ENCODE results near the gene ABCA2.
"Not testable (repeated sequence)": the region's sequence is repeated elsewhere in the genome, so short reads cannot be mapped to it uniquely, and the experiment has no call there.

The ABCA2 gene

DNA sequence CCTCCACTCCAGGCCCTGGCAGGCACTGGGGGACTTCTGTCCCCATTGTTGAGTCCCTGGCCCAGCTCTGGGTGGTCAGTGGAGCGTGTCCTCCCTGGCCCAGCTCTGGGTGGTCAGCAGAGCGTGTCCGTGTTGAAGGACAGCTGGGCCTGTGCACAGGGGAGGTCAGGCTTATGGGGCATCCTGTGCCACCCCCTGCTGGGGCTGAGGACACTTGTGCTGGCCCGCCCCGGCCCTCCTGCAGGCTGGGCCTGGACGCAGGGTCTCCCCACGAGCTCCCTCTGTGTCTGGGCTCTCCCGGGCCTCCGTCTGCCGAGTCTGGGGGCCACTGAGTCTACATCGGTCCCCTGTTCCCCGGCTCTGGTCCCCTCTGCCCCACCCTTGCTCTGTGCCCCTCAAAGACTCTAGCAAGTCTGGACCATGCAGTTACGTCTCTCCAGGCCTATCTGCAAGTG, 20.2 kb downstream of the ABCA2 start:
- TF ChIP-seq, protein P1, sequence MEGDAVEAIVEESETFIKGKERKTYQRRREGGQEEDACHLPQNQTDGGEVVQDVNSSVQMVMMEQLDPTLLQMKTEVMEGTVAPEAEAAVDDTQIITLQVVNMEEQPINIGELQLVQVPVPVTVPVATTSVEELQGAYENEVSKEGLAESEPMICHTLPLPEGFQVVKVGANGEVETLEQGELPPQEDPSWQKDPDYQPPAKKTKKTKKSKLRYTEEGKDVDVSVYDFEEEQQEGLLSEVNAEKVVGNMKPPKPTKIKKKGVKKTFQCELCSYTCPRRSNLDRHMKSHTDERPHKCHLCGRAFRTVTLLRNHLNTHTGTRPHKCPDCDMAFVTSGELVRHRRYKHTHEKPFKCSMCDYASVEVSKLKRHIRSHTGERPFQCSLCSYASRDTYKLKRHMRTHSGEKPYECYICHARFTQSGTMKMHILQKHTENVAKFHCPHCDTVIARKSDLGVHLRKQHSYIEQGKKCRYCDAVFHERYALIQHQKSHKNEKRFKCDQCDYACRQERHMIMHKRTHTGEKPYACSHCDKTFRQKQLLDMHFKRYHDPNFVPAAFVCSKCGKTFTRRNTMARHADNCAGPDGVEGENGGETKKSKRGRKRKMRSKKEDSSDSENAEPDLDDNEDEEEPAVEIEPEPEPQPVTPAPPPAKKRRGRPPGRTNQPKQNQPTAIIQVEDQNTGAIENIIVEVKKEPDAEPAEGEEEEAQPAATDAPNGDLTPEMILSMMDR (IDR thresholded peaks at IDR 0.05; ENCODE audit: low read depth, low read length, missing control alignments): no peak
- in situ Hi-C loops (cut with HindIII; ENCODE audit: low sequenced_read_pairs): no loop called here
- DNase-seq (ENCODE audit: low read depth): no peak
- H3K4me3 ChIP-seq (ENCODE audit: low read depth, low read length): no peak overlapping the region

DNA sequence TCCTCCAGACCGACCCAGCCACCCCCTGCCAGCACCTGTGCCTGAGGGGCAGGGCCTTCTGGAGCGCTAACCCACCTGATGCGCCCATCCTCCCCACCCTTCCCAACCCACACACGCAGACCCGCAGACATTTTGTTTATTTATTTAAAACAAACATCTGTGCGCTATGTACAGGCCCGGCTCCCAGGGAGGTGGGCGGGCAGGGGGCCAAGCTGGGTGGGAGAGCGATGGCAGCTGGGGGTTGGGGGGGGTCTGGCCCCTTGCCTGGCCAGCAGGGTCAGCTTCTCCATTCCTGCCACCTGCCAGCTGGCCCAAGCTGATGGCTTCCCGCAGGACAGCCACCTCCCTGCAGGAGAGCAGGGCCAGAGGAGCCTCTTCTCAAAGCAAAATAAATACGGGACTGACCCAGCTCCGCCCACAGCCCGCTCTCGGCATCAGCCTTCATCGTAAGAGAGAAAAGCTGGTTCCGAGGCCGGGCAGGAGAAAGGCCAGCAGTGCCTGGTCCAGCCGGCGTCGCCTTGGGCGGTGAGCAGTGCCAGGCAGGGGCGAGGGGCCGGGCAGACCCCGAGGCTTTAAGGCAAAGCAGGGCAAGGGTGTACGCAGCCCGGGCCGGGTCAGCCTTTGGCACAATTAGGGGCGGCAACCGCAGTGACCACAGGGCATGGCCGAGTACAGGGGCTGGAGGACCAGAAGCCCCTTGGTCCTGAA, 20.8 kb downstream of the ABCA2 start:
- in situ Hi-C loops (cut with HindIII; ENCODE audit: low sequenced_read_pairs): no loop called here
- DNase-seq (ENCODE audit: low read depth): no peak
- no peak overlapping the region for H3K4me3 ChIP-seq (ENCODE audit: low read depth, low read length)
- TF ChIP-seq, protein P1 (IDR thresholded peaks at IDR 0.05; ENCODE audit: low read depth, low read length, missing control alignments): no peak

- H3K4me3 ChIP-seq (ENCODE audit: low read depth, low read length): no peak overlapping the region
- TF ChIP-seq, protein P1 (IDR thresholded peaks at IDR 0.05; ENCODE audit: low read depth, low read length, missing control alignments): no peak
- no peak for DNase-seq (ENCODE audit: low read depth)
- in situ Hi-C loops (cut with HindIII; ENCODE audit: low sequenced_read_pairs): no loop called here
Measured at GRCh38 chr9:137006116-137007003, 21.7 kb downstream of the ABCA2 start.

- in situ Hi-C loops (cut with HindIII; ENCODE audit: low sequenced_read_pairs); DNase-seq (ENCODE audit: low read depth); H3K4me3 ChIP-seq (ENCODE audit: low read depth, low read length): not testable (repeated sequence)
- TF ChIP-seq, protein P1 (IDR thresholded peaks at IDR 0.05; ENCODE audit: low read depth, low read length, missing control alignments): peak; percentile 39
Measured at GRCh38 chr9:137004285-137004684, 23.8 kb downstream of the ABCA2 start.

DNA sequence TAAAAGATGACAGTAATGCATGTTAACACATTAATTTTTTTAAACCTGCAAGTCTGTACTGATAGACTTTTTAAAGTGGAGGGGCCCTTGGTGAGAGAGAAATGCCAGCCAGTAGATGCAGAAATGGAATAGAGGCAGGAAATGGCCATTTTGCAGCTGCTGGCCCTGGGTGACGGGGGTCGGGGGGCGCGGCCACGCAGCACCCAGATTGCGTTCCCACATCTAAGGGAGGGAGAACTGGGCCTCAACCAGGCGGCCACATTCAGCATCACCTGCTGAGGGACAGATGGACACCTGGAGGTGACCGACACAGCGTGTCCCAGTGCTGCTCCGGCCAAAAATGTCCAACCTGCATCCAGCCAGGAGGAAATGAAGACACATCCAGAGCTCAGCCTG, 25.4 kb downstream of the ABCA2 start:
- in situ Hi-C loops (cut with HindIII; ENCODE audit: low sequenced_read_pairs): no loop called here
- no peak overlapping the region for H3K4me3 ChIP-seq (ENCODE audit: low read depth, low read length)
- no peak for DNase-seq (ENCODE audit: low read depth)
- TF ChIP-seq, protein P1 (IDR thresholded peaks at IDR 0.05; ENCODE audit: low read depth, low read length, missing control alignments): no peak

- in situ Hi-C loops (cut with HindIII; ENCODE audit: low sequenced_read_pairs): no loop called here
- TF ChIP-seq, protein P1 (IDR thresholded peaks at IDR 0.05; ENCODE audit: low read depth, low read length, missing control alignments): no peak
- H3K4me3 ChIP-seq (ENCODE audit: low read depth, low read length): no peak overlapping the region
- no peak for DNase-seq (ENCODE audit: low read depth)
Measured at GRCh38 chr9:137001857-137002645, 26.0 kb downstream of the ABCA2 start.

Measured in astrocyte of the cerebellum (primary cell).